Left lung (tissue), 10 donors: Measurements from ENCODE around the gene MRPL40. TPM values are rescaled to one million over a fixed set of nuclear protein-coding genes. Genes with fewer than 3 reads are reported as not detected.

ENCODE experiments used
- ATAC-seq: fragments of 200-7000 bp; cut with Tn5 transposase; one replicate; pipeline ENCODE4 v1.9.1; 2020; ENCODE audit warnings: moderate library complexity
- DNase-seq, 4 donors: peaks; one replicate each; pipeline ENCODE4 v3.0.0-alpha.2; 2013 to 2020
- H3K27ac ChIP-seq, 2 donors: fragments of 200-600 bp; sonication (generic) in 1 of 2; one replicate each; pipeline versions ENCODE4 v1.5.0 to v1.8.0; 2020 to 2021
- H3K27me3 ChIP-seq, 2 donors: fragments of 200-600 bp; sonication (generic) in 1 of 2; one replicate each; pipeline versions ENCODE4 v1.5.0 to v1.8.0; 2020 to 2021
- H3K36me3 ChIP-seq, 2 donors: fragments of 200-600 bp; sonication (generic) in 1 of 2; one replicate each; pipeline versions ENCODE4 v1.5.0 to v1.8.0; 2020 to 2021
- H3K4me1 ChIP-seq, 2 donors: fragments of 200-600 bp; one replicate each; pipeline ENCODE4 v1.8.0; 2021
- H3K4me3 ChIP-seq, 2 donors: fragments of 200-600 bp; sonication (generic) in 1 of 2; one replicate each; pipeline versions ENCODE4 v1.5.0 to v1.8.0; 2020 to 2021; ENCODE audit warnings: mild to moderate bottlenecking in 1 of 2
- H3K9me3 ChIP-seq, 2 donors: fragments of 200-600 bp; sonication (generic) in 1 of 2; one replicate each; pipeline versions ENCODE4 v1.5.0 to v1.8.0; 2020 to 2021
- intact Hi-C, 2 donors: fragments of 100-400 bp; cut with DNase I; formaldehyde crosslinking; loops; one replicate each; pipeline versions ENCODE4 v1.11.2 to v1.14.2; 2022
- polyA plus RNA-seq, 6 donors: library from polyadenylated mRNA; unstranded; fragments of 120-200 nt; gene quantifications; one replicate each; pipeline ENCODE4 v1.2.1, GENCODE V29; 2013; ENCODE audit not compliant: insufficient read length in 6 of 6
- total RNA-seq, 2 donors: library from RNA; stranded (reverse); fragmentation: NEBNext Ultra II Directional; extraction: Animal tissue kit (Norgen Biotek cat#: 25700); gene quantifications; one replicate each; pipeline ENCODE4 v1.2.1, GENCODE V29; 2021
- TF ChIP-seq, protein P1 (sequence below), 2 donors: fragments of 200-600 bp; sonication (generic) in 1 of 2; IDR thresholded peaks; one replicate each; pipeline versions ENCODE4 v1.5.0 to v1.8.0; 2021; ENCODE audit warnings: antibody characterized with exemption in 2 of 2
- donor health status: DM: no; HTN: yes; CAD: no.
- donor health status: DM: no; HTN: no; CAD: no.

MRPL40 gene
- total and polyA plus RNA-seq, 8 donors = 21.9 to 42.6 (median 38.5) TPM

DNA sequence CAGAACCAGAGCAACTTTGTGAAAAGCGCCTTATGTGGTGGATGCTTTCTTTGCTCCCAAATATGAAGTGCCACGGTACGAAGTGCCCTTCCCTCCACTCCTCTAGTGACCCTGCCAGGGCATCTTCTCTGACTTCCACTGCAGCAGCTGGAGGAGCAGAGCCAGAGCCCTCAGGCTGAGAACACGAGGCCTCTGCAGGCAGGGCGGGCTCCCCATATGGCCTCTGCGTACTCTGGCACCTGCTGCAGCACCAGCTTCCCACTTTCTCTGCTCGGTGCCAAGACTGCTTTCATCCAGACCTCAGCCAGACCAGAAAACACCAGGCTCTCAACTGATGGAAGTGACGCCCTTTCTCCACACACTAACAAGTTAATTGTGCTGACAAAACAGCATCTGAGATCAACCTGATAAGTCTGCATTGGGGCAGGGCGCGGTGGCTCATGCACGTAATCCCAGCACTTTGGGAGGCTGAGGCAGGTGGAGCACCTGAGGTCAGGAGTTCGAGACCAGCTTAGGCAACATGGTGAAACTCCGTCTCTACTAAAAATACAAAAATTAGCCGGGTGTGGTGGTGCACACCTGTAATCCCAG lies 33.9 kb downstream of the MRPL40 start:
- no peaks in the 10 kb centered on the region for H3K9me3 ChIP-seq
- TF ChIP-seq, protein P1, sequence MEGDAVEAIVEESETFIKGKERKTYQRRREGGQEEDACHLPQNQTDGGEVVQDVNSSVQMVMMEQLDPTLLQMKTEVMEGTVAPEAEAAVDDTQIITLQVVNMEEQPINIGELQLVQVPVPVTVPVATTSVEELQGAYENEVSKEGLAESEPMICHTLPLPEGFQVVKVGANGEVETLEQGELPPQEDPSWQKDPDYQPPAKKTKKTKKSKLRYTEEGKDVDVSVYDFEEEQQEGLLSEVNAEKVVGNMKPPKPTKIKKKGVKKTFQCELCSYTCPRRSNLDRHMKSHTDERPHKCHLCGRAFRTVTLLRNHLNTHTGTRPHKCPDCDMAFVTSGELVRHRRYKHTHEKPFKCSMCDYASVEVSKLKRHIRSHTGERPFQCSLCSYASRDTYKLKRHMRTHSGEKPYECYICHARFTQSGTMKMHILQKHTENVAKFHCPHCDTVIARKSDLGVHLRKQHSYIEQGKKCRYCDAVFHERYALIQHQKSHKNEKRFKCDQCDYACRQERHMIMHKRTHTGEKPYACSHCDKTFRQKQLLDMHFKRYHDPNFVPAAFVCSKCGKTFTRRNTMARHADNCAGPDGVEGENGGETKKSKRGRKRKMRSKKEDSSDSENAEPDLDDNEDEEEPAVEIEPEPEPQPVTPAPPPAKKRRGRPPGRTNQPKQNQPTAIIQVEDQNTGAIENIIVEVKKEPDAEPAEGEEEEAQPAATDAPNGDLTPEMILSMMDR (IDR thresholded peaks at IDR 0.05) = no peak
- peaks cover 0 to 100% of the 10 kb centered on the region in 2 donors for H3K36me3 ChIP-seq
- H3K4me3 ChIP-seq = no peak overlapping the region
- DNase-seq (no peak), ATAC-seq (no peak)
- no peaks in the 10 kb centered on the region for H3K4me1 ChIP-seq
- H3K27ac ChIP-seq = no peak overlapping the region
- intact Hi-C loops = no loop called here
- H3K27me3 ChIP-seq = no peaks in the 10 kb centered on the region

DNA sequence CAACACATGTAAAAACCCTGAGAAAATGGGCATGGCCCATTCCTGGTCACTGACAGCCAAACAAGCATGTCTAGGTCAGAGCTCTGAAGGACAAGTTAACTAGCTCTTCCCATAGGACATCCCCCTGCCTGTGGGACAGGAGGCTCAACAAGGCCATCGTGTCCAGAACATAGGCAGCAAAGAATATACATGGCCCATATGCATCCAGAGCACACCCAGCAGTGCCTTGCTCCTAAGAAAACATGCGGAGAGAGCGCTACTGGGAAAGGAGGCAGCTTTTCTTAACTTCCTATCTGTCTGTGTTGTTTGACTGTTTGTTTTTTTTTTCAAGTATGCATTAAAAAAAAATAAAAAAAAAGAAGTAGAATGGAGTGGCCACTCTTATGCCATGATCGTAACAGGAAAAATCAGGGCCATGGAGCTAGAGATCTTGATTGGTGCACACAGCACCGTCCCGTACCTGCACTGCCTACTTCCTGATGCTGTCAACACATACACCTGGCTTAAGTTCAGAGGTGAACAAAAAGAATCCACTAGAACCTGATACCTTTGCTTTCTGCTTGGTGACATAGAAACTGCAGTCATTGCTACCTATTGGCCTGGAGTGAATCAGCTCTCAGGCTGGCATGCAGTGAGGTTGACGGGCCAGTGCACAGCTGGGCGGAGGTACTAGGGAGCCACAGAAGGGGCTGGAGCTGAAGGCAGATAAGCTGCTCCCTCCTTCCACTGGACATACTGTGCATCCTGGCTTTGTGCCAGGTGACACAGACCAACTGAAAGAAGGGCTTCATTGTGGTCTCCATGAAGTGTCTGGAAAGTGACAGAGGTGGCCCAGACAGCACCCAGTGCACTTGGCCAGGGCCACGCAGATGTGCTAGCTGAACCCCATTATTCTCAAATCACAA lies 34.8 kb downstream of the MRPL40 start:
- Histone ChIP-seq H3K27ac (no peak overlapping the region), H3K9me3 (no peaks in the 10 kb centered on the region), H3K4me3 (no peak overlapping the region), H3K36me3 (peaks cover 0 to 100% of the 10 kb centered on the region in 2 donors), H3K27me3 (no peaks in the 10 kb centered on the region), H3K4me1 (no peaks in the 10 kb centered on the region)
- intact Hi-C loops = no loop called here
- ATAC-seq = no peak
- DNase-seq = no peak
- TF ChIP-seq, protein P1 (IDR thresholded peaks at IDR 0.05) = no peak

DNA sequence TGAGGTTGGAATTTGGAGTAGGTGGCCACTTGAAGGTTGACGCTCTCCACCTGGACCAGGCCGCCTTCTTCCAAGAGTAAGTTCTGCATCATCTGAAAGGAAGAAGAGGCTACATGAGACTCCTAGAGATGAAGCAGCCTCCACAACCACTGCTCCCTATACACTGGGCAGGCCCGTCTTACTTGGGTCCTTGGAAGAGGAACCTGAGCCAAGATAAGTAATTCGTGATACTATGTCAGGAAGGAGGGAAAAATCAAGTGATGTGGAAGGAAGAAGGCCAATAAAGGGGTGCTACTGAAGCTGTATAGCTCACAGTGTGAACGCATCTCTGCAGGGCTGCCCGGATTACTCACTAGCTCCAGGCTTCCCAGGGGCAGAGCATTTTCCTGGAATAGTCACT lies 35.6 kb downstream of the MRPL40 start:
- Histone ChIP-seq H3K27me3 (no peaks in the 10 kb centered on the region), H3K27ac (no peak overlapping the region), H3K36me3 (peaks cover 0 to 100% of the 10 kb centered on the region in 2 donors), H3K4me1 (no peaks in the 10 kb centered on the region), H3K9me3 (no peaks in the 10 kb centered on the region), H3K4me3 (no peak overlapping the region)
- DNase-seq (no peak), ATAC-seq (no peak)
- intact Hi-C loops = no loop called here
- TF ChIP-seq, protein P1 (IDR thresholded peaks at IDR 0.05) = no peak

DNA sequence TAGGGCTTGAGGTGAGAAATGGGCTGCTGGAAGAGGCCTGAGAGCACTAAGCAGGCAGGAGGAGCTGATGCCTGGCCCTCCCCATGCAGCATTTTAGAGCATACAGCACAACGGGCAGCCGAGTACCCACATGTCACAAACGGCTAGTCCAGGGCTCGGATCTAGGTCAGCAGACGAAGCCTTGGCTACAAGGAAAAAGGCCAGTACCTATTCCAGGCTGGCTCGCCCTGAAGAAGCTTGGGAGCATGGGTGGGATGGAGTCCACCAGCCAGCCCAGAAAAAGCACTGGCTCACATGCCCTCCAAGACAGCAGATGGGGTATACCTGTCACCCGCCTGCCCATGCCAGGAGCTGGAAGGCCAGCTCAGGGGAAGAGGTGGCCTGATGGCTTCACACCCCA lies 37.1 kb downstream of the MRPL40 start:
- ATAC-seq (no peak), DNase-seq (no peak)
- no peaks in the 10 kb centered on the region for H3K4me1 ChIP-seq
- intact Hi-C loops = no loop called here
- no peaks in the 10 kb centered on the region for H3K27me3 ChIP-seq
- no peaks in the 10 kb centered on the region for H3K9me3 ChIP-seq
- no peak overlapping the region for H3K27ac ChIP-seq
- TF ChIP-seq, protein P1 (IDR thresholded peaks at IDR 0.05) = no peak
- no peak overlapping the region for H3K4me3 ChIP-seq
- H3K36me3 ChIP-seq = peaks cover 0 to 100% of the 10 kb centered on the region in 2 donors

DNA sequence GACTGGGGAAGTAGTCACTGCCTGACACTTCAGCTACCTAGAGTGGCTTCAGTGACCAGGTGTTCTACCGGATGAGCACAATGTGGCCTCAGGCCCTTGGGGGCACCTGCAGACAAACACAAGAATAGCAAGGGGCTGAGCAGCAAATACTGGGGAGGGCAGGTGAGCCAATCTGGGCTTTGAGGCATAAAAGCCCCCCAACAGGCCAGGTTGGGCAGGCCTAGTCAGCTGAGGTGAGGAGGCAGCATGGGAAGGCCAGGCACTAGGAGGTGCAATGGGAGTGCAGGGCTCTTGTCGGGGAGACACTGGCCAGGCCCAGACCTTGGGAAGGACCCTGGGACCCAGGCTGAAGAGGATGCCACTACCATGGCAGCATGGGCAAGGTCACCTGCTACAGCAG lies 37.7 kb downstream of the MRPL40 start:
- intact Hi-C loops = no loop called here
- H3K27me3 ChIP-seq = no peaks in the 10 kb centered on the region
- ATAC-seq = no peak
- TF ChIP-seq, protein P1 (IDR thresholded peaks at IDR 0.05) = no peak
- DNase-seq = no peak
- peaks cover 0 to 100% of the 10 kb centered on the region in 2 donors for H3K36me3 ChIP-seq
- no peaks in the 10 kb centered on the region for H3K4me1 ChIP-seq
- no peak overlapping the region for H3K4me3 ChIP-seq
- H3K9me3 ChIP-seq = no peaks in the 10 kb centered on the region
- no peak overlapping the region for H3K27ac ChIP-seq
